ENCODE results near the gene HNRNPA1L2.

DNA sequence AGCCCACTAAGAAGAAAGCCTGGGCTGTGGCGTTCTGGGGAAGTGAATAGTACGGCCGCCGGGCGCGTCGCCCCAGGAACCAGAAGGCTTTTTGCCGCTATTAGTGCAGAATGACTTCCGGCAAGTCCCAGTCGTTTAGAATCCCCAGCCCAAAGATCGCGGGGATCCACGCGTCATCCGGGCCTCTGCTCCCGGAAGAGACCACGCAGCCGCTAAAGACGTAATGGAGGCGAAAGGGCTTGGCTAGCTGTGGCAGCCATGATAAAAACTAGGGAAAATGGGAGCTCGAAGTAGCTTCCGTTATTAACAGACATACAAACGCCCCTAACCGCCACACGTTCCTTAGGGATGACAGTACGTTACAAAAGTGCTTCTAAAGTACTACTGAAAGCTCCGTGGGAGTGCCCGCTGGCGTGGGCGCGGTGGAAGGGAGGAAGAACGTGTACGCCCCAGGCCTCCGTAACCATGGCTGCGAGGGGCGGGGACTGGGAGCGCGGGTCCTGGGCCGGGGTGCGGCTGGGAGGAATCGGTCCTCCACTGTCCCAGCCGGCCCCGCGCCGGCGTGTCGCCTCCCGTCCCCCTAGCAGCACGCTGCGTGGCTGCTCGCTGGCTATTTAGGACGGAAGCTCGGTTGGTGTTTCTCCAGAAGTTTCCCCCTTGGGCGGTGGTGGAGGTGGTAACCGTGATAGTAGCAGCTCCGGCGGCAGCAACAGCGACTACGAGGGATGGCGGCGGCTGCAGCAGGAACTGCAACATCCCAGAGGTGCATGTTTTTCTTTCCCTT is 10.2 kb downstream of the HNRNPA1L2 start, which contains the start of gene SUGT1:
- TF ChIP-seq, protein P1, sequence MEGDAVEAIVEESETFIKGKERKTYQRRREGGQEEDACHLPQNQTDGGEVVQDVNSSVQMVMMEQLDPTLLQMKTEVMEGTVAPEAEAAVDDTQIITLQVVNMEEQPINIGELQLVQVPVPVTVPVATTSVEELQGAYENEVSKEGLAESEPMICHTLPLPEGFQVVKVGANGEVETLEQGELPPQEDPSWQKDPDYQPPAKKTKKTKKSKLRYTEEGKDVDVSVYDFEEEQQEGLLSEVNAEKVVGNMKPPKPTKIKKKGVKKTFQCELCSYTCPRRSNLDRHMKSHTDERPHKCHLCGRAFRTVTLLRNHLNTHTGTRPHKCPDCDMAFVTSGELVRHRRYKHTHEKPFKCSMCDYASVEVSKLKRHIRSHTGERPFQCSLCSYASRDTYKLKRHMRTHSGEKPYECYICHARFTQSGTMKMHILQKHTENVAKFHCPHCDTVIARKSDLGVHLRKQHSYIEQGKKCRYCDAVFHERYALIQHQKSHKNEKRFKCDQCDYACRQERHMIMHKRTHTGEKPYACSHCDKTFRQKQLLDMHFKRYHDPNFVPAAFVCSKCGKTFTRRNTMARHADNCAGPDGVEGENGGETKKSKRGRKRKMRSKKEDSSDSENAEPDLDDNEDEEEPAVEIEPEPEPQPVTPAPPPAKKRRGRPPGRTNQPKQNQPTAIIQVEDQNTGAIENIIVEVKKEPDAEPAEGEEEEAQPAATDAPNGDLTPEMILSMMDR (IDR thresholded peaks at IDR 0.05) = peak in 4 of 6 experiments; percentile 64 to 67 (median 66)
- TF ChIP-seq POLR2A (IDR thresholded peaks at IDR 0.05) = peak; percentile 36 to 78
